HepG2 (cell line): ENCODE data around the gene ALOXE3. TPM values are rescaled to one million over a fixed set of nuclear protein-coding genes. Genes with fewer than 3 reads are reported as not detected.

Experiments used
- DDIT3 ChIP-seq: sonication (generic); formaldehyde crosslinking; IDR thresholded peaks from 2 replicates; pipeline ENCODE4 v1.4.0; 2020; ENCODE audit warnings: mild to moderate bottlenecking, missing genetic modification reagents
- E2F1 ChIP-seq: sonication (generic); formaldehyde crosslinking; IDR thresholded peaks from 2 replicates; pipeline ENCODE4 v1.5.0; 2020; ENCODE audit warnings: missing genetic modification reagents
- FOXC1 ChIP-seq: sonication (generic); formaldehyde crosslinking; IDR thresholded peaks from 2 replicates; pipeline ENCODE4 v1.8.0; 2022; ENCODE audit warnings: mild to moderate bottlenecking, missing genetic modification reagents, borderline replicate concordance
- GFI1 ChIP-seq: sonication (generic); formaldehyde crosslinking; IDR thresholded peaks from 2 replicates; pipeline ENCODE4 v1.5.0; 2020; ENCODE audit warnings: missing genetic modification reagents, mild to moderate bottlenecking, borderline replicate concordance
- JUNB ChIP-seq: sonication (generic); formaldehyde crosslinking; IDR thresholded peaks from 2 replicates; pipeline ENCODE4 v1.8.0; 2022; ENCODE audit warnings: missing genetic modification reagents, mild to moderate bottlenecking, borderline replicate concordance
- KLF15 ChIP-seq: sonication (generic); formaldehyde crosslinking; IDR thresholded peaks from 2 replicates; pipeline ENCODE4 v1.8.1; 2023; ENCODE audit warnings: borderline replicate concordance, mild to moderate bottlenecking, inconsistent platforms, missing genetic modification reagents, mixed read lengths
- KLF6 ChIP-seq: IDR thresholded peaks from 2 replicates; pipeline ENCODE4 v1.8.0; 2016; ENCODE audit warnings: missing biosample characterization, missing genetic modification reagents
- MAFG ChIP-seq: sonication (generic); formaldehyde crosslinking; IDR thresholded peaks from 2 replicates; pipeline ENCODE4 v1.5.1; 2020; ENCODE audit warnings: mild to moderate bottlenecking, missing genetic modification reagents
- NFKB2 ChIP-seq: sonication (generic); formaldehyde crosslinking; IDR thresholded peaks from 2 replicates; pipeline ENCODE4 v1.4.0; 2020; ENCODE audit warnings: missing genetic modification reagents, borderline replicate concordance
- PCBP2 ChIP-seq: fragments of 200-400 bp; formaldehyde crosslinking; optimal IDR thresholded peaks from 2 replicates; pipeline ENCODE3; 2018; ENCODE audit warnings: low read length, low read depth; ENCODE audit not compliant: poor library complexity, severe bottlenecking
- PREB ChIP-seq: sonication (generic); formaldehyde crosslinking; IDR thresholded peaks from 2 replicates; pipeline ENCODE4 v1.4.0; 2020; ENCODE audit warnings: missing genetic modification reagents
- RERE ChIP-seq: IDR thresholded peaks from 2 replicates; pipeline ENCODE4 v1.6.1; 2016; ENCODE audit warnings: low read depth, missing genetic modification reagents, missing compliant biosample characterization
- TBX2 ChIP-seq: sonication (generic); formaldehyde crosslinking; IDR thresholded peaks from 2 replicates; pipeline ENCODE4 v1.5.0; 2020; ENCODE audit warnings: missing genetic modification reagents, mild to moderate bottlenecking, borderline replicate concordance
- TMF1 ChIP-seq: sonication (generic); formaldehyde crosslinking; IDR thresholded peaks from 2 replicates; pipeline ENCODE4 v1.8.1; 2022; ENCODE audit warnings: low read depth, missing genetic modification reagents
- TRIM24 ChIP-seq: sonication (generic); formaldehyde crosslinking; IDR thresholded peaks from 2 replicates; pipeline ENCODE4 v1.8.0; 2022; ENCODE audit warnings: mild to moderate bottlenecking, missing genetic modification reagents
- ZNF3 ChIP-seq: IDR thresholded peaks from 2 replicates; pipeline ENCODE4 v1.7.0; 2017; ENCODE audit warnings: inconsistent platforms
- ZNF414 ChIP-seq: sonication (generic); formaldehyde crosslinking; IDR thresholded peaks from 2 replicates; pipeline ENCODE4 v1.5.0; 2020; ENCODE audit warnings: missing genetic modification reagents
- ZNF772 ChIP-seq: sonication (generic); formaldehyde crosslinking; IDR thresholded peaks from 2 replicates; pipeline ENCODE4 v1.5.0; 2020; ENCODE audit warnings: mild to moderate bottlenecking, missing genetic modification reagents
- ZNF776 ChIP-seq: sonication (generic); formaldehyde crosslinking; IDR thresholded peaks from 2 replicates; pipeline ENCODE4 v1.4.0; 2020; ENCODE audit warnings: mild to moderate bottlenecking, missing genetic modification reagents
- polyA plus RNA-seq, 8 experiments: library from polyadenylated mRNA; depleted of rRNA in 3 of 8; stranded (reverse) in 7 of 8; unstranded in 1 of 8; fragments of >200 nt; fragmentation: Illumina TruSeq in 4 of 8; extraction: Trizol in 4 of 8; gene quantifications; 2 replicates each; pipeline versions ENCODE4 v1.2.1 to v1.2.3, GENCODE V29; 2011 to 2016; ENCODE audit warnings: low read depth in 4 of 8, missing spikeins in 1 of 8, mixed read lengths in 1 of 8; ENCODE audit not compliant: insufficient read depth in 1 of 8
- total RNA-seq, 5 experiments: library from RNA; depleted of rRNA; stranded (reverse); fragments of >200 nt; fragmentation: Illumina TruSeq; extraction: Trizol; gene quantifications; 2 replicates each; pipeline ENCODE4 v1.2.3, GENCODE V29; 2016; ENCODE audit warnings: low read depth in 1 of 5

Gene ALOXE3
- total and polyA plus RNA-seq, 2 of the 13 experiments (the other 11 are each of a cell fraction or from before 2014, with no cell fraction given): 0.07 TPM; not detected in 1

- TF ChIP-seq NFKB2 (peak; percentile 94; the same call in 1 of the 2 replicates), KLF15 (CRISPR knock-in tag) (no peak), ZNF414 (CRISPR knock-in tag) (no peak), ZNF3 (CRISPR knock-in tag) (no peak), TMF1 (CRISPR knock-in tag) (no peak; the same call in 1 of the 2 replicates), KLF6 (CRISPR knock-in tag) (0 out of 2 replicates have a peak, but pooled peaks have one; percentile 37), PREB (CRISPR knock-in tag) (no peak; the same call in 1 of the 2 replicates), TRIM24 (CRISPR knock-in tag) (no peak), ZNF776 (CRISPR knock-in tag) (no peak), ZNF772 (CRISPR knock-in tag) (no peak), RERE (CRISPR knock-in tag) (peak; percentile 26; the same call in 1 of the 2 replicates), FOXC1 (no peak; the same call in 1 of the 2 replicates), TBX2 (CRISPR knock-in tag) (peak; percentile 89; the same call in 1 of the 2 replicates), JUNB (no peak), MAFG (CRISPR knock-in tag) (no peak), PCBP2 (no peak), GFI1 (peak; percentile 67; the same call in 1 of the 2 replicates), DDIT3 (CRISPR knock-in tag) (no peak), E2F1 (CRISPR knock-in tag) (peak; percentile 80; the same call in 1 of the 2 replicates)
These were observed 20.5 kb upstream of the ALOXE3 start (continued) for GRCh38 chr17:8138672-8139371.
